Osteoblast (primary cell): Measurements from ENCODE around the gene CROCC2. TPM values are rescaled to one million over a fixed set of nuclear protein-coding genes. Genes with fewer than 3 reads are reported as not detected.

ENCODE experiments used
- DNase-seq: peaks from one replicate; pipeline ENCODE4 v3.0.0; 2011; ENCODE audit warnings: low spot score, mixed read lengths; ENCODE audit not compliant: insufficient read length; ENCODE audit errors: missing footprints
- H2AFZ ChIP-seq: 2 replicates; pipeline ENCODE4 v1.6.0; 2011; ENCODE audit warnings: mild to moderate bottlenecking, low read length
- H3K27ac ChIP-seq: 2 replicates; pipeline ENCODE4 v1.5.1; 2011; ENCODE audit warnings: mild to moderate bottlenecking, low read depth, low read length, moderate library complexity
- H3K27me3 ChIP-seq: 2 replicates; pipeline ENCODE4 v1.6.0; 2012; ENCODE audit warnings: mild to moderate bottlenecking, control low read depth, inconsistent platforms, low read length, moderate library complexity; ENCODE audit not compliant: insufficient read depth
- H3K36me3 ChIP-seq: 2 replicates; pipeline ENCODE4 v1.5.1; 2011; ENCODE audit warnings: mild to moderate bottlenecking, low read length, control low read depth, moderate library complexity; ENCODE audit not compliant: insufficient read depth
- H3K4me1 ChIP-seq: 2 replicates; pipeline ENCODE4 v1.5.1; 2011; ENCODE audit warnings: mild to moderate bottlenecking, low read length, control low read depth, moderate library complexity; ENCODE audit not compliant: insufficient read depth
- H3K4me2 ChIP-seq: 2 replicates; pipeline ENCODE4 v1.6.0; 2011; ENCODE audit warnings: mild to moderate bottlenecking, low read length; ENCODE audit not compliant: insufficient read depth
- H3K4me3 ChIP-seq: fragments of 200-600 bp; sonication (generic); 3 replicates; pipeline ENCODE4 v1.5.1; 2012; ENCODE audit warnings: mild to moderate bottlenecking, low read length, inconsistent platforms; ENCODE audit not compliant: insufficient read depth
- H3K79me2 ChIP-seq: 2 replicates; pipeline ENCODE4 v1.6.0; 2012; ENCODE audit warnings: mild to moderate bottlenecking, low read length, control low read depth, inconsistent platforms; ENCODE audit not compliant: insufficient read depth
- H3K9me3 ChIP-seq: 2 replicates; pipeline ENCODE4 v1.5.1; 2011; ENCODE audit warnings: low read depth, low read length, control low read depth
- H4K20me1 ChIP-seq: 2 replicates; pipeline ENCODE4 v1.6.0; 2012; ENCODE audit warnings: mild to moderate bottlenecking, low read length, control low read depth; ENCODE audit not compliant: insufficient read depth
- total RNA-seq: library from RNA; depleted of rRNA; stranded (reverse); fragments of >200 nt; gene quantifications from 2 replicates; pipeline ENCODE4 v1.2.3, GENCODE V29; 2012
- TF ChIP-seq, protein P1 (sequence below): IDR thresholded peaks from 2 replicates; pipeline ENCODE4 v1.5.1; 2011; ENCODE audit warnings: mild to moderate bottlenecking, low read depth, low read length, moderate library complexity; ENCODE audit errors: extremely low read depth

The CROCC2 gene
- total RNA-seq, 1 donor, result under 0.01 TPM

DNA sequence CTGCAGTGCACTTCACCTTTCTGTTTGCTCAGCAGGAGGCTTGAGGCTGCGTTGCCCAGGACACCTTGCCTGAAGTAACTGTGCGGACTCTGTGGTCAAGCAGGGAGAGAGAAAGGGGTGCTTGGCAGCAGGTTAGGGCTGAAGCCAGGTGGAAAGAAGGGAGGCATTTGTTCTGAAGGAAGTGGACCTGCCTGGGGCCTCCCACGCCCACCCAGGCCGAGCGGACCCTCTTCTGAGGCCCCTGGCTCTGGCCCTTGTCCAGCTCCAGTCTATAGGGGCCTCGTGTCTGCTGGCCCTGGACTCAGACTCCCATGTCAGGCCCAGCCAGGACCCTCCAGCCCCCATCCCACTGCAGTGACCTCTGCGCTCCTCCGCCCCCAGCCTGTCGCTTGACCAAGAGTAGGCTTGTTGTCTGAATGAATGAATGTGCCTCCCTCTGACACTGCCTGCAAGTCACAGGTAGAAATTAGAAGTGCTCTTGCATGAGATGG lies 94.7 kb downstream of the CROCC2 start:
- peaks cover 9% of the 10 kb centered on the region for H3K9me3 ChIP-seq
- H3K36me3 ChIP-seq, result peaks cover 28% of the 10 kb centered on the region
- DNase-seq, result peak; percentile 52
- no peak overlapping the region for H3K27ac ChIP-seq
- peaks cover 20% of the 10 kb centered on the region for H3K79me2 ChIP-seq
- peaks cover 10% of the 10 kb centered on the region for H3K4me1 ChIP-seq
- no peaks in the 10 kb centered on the region for H3K27me3 ChIP-seq
- TF ChIP-seq, protein P1, sequence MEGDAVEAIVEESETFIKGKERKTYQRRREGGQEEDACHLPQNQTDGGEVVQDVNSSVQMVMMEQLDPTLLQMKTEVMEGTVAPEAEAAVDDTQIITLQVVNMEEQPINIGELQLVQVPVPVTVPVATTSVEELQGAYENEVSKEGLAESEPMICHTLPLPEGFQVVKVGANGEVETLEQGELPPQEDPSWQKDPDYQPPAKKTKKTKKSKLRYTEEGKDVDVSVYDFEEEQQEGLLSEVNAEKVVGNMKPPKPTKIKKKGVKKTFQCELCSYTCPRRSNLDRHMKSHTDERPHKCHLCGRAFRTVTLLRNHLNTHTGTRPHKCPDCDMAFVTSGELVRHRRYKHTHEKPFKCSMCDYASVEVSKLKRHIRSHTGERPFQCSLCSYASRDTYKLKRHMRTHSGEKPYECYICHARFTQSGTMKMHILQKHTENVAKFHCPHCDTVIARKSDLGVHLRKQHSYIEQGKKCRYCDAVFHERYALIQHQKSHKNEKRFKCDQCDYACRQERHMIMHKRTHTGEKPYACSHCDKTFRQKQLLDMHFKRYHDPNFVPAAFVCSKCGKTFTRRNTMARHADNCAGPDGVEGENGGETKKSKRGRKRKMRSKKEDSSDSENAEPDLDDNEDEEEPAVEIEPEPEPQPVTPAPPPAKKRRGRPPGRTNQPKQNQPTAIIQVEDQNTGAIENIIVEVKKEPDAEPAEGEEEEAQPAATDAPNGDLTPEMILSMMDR, result no peak
- no peak overlapping the region for H3K4me3 ChIP-seq
- peak overlapping the region; percentile 68 for H3K4me2 ChIP-seq
- H4K20me1 ChIP-seq, result peaks cover 39% of the 10 kb centered on the region
- no peak overlapping the region for H2AFZ ChIP-seq

DNA sequence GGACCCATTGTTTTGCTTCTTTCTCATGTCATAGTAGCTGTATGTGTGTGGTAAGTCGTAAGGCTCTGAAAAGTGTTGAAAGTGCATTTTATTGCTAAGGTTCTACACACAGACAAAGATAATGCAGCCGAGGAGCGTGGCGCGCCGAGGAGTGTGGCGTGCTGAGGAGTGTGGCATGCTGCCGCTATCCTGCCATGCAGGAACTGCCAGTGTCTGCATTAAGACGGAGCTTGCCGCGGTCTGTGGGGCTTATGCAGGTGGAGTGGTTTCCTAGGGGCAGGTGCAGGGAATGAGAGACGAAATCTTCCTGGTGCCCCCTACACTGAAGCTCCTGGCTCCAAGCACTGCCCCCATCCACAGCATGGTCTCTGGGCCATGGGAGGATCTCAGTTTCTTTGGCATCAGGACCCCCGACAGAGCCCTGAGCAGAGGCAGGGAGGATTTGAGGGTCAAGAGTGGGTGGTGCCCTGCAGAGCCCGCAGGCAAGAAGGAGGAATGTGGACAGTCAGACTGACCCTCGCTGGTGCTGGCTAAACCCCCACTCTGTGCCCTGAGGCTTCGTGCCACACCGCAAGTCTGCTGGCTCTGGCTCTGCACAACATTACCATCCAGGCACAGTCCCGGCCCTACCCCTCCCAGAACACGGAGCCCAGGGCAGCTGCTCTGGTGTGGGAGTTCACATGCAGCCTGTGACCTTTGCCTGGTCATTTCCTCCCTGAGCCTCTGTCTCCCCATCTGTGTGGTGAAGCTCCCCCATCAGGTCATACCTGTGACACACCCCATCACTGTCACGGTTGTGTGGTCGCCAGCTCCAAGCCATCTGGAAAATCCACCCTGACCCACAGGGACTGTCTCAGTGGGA lies 95.5 kb downstream of the CROCC2 start:
- H3K79me2 ChIP-seq, result peaks cover 20% of the 10 kb centered on the region
- H2AFZ ChIP-seq, result no peak overlapping the region
- no peaks in the 10 kb centered on the region for H3K27me3 ChIP-seq
- H3K4me2 ChIP-seq, result no peak overlapping the region
- H3K27ac ChIP-seq, result no peak overlapping the region
- H3K4me1 ChIP-seq, result peaks cover 10% of the 10 kb centered on the region
- peaks cover 44% of the 10 kb centered on the region for H4K20me1 ChIP-seq
- H3K4me3 ChIP-seq, result no peak overlapping the region
- H3K36me3 ChIP-seq, result peaks cover 28% of the 10 kb centered on the region
- TF ChIP-seq, protein P1, result no peak
- peak; percentile 56 for DNase-seq
- peaks cover 9% of the 10 kb centered on the region for H3K9me3 ChIP-seq

DNA sequence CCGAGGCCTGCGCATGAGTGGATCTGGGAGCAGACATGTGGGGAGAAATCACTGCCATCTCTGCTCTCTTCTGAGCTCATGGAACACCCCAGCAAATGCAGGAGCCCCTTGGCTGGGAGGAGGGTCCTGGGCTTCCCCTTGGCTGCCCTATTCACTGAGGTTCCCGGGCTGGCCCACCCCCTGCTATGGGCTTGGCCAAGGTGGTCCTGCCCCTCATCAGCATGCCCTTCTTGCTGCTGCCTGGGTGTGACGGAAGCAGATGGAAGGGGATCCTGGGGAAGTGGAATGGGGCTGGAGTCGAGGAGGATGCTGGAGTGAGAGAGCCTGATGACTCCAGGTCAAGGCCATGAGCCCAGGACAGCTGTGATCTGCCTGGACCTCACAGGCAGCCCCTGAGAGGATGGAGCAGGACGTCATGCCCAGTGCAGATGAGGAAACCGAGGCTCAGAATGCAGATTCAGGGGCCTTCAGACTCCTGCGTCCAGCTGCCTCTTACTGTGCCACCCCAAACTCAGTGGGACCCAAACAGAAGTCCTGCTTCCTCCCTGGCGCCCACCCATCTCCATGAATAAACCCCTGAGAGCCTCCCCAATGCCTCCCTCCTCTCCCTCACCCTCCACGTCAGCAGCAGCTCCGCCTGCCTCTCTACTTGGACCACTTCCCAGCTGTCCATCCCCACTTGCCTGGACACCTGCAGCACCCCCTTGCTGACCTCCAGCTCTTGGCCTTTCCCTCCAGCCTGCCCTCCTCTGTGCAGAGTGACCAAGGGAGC lies 96.3 kb downstream of the CROCC2 start:
- H3K27me3 ChIP-seq, result no peaks in the 10 kb centered on the region
- peaks cover 7% of the 10 kb centered on the region for H3K4me1 ChIP-seq
- no peak overlapping the region for H2AFZ ChIP-seq
- peak; percentile 10 for DNase-seq
- H3K36me3 ChIP-seq, result peaks cover 28% of the 10 kb centered on the region
- H4K20me1 ChIP-seq, result peaks cover 49% of the 10 kb centered on the region
- H3K79me2 ChIP-seq, result peaks cover 22% of the 10 kb centered on the region
- H3K4me3 ChIP-seq, result no peak overlapping the region
- no peak overlapping the region for H3K4me2 ChIP-seq
- peaks cover 9% of the 10 kb centered on the region for H3K9me3 ChIP-seq
- TF ChIP-seq, protein P1, result no peak
- H3K27ac ChIP-seq, result no peak overlapping the region

DNA sequence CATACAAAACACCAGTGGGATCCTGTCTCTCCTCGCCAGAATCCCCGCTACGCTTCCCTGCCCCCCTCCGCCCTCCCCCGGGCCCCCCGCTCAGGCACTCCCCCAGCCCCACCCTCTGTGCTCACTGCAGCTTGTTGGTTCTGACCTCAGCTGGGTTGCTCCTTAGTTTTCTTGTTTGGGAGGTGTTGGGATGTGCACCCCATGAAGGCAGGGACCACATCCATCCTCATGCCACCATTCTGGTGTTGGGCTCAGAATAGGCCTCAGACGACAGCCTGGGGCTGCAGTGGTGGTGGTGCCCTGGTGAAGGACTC lies 96.9 kb downstream of the CROCC2 start:
- Histone ChIP-seq H3K27ac (no peak overlapping the region), H3K27me3 (no peaks in the 10 kb centered on the region), H3K36me3 (peaks cover 28% of the 10 kb centered on the region), H3K79me2 (peaks cover 22% of the 10 kb centered on the region), H3K4me3 (no peak overlapping the region), H3K4me2 (no peak overlapping the region), H3K4me1 (peaks cover 1% of the 10 kb centered on the region), H4K20me1 (peaks cover 55% of the 10 kb centered on the region), H2AFZ (no peak overlapping the region), H3K9me3 (peaks cover 9% of the 10 kb centered on the region)
- TF ChIP-seq, protein P1, result no peak
- peak; percentile 55 for DNase-seq
